HFF-Myc (cell line): ENCODE measurements around the gene SP110.

ENCODE experiments used
- DNase-seq: peaks from one replicate; pipeline ENCODE4 v3.0.0-alpha.2; 2011; ENCODE audit warnings: low read depth; ENCODE audit errors: extremely low read depth
- H3K4me3 ChIP-seq: replicated peaks from 2 replicates; pipeline ENCODE4 v1.5.1; 2011; ENCODE audit warnings: low read depth, mild to moderate bottlenecking, control low read depth, low read length
- TF ChIP-seq, protein P1 (sequence below): IDR thresholded peaks from 2 replicates; pipeline ENCODE4 v1.5.1; 2012; ENCODE audit warnings: mild to moderate bottlenecking, low read depth, low read length, control low read depth; ENCODE audit errors: missing control alignments

The SP110 gene

DNA sequence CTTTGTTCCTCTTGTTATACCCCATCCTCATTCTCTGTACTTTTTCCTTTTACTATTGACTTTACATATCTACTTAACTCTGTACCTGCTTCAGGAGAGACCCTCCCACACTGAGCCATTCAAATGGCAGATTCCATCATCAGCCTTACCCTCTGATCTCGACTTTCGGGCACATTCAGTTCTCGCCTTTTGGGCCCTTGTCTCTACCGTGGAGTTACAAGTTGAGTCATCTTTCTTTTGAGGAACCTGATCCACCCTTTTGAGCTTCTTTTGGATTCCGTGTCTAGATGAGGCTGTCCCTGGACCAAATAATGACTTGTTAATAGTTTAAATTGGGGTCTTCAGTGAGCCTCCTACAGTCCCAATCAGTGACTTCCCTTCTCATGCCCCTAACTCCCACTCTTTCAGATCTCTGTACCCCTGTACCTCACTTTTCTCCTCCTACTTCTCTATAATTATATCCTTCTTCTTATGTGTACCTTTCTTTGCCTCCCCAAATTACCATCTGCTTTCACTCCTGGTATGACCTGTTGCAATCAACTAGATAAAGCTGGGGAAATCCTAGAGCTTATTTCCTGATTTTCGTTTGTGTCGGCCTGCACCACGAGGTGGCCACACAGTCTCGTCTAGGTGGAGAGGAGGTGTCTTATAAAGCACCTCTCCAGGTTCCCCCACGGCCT is 17.2 kb downstream of the SP110 start:
- DNase-seq: no peak
- TF ChIP-seq, protein P1, sequence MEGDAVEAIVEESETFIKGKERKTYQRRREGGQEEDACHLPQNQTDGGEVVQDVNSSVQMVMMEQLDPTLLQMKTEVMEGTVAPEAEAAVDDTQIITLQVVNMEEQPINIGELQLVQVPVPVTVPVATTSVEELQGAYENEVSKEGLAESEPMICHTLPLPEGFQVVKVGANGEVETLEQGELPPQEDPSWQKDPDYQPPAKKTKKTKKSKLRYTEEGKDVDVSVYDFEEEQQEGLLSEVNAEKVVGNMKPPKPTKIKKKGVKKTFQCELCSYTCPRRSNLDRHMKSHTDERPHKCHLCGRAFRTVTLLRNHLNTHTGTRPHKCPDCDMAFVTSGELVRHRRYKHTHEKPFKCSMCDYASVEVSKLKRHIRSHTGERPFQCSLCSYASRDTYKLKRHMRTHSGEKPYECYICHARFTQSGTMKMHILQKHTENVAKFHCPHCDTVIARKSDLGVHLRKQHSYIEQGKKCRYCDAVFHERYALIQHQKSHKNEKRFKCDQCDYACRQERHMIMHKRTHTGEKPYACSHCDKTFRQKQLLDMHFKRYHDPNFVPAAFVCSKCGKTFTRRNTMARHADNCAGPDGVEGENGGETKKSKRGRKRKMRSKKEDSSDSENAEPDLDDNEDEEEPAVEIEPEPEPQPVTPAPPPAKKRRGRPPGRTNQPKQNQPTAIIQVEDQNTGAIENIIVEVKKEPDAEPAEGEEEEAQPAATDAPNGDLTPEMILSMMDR: no peak
- no peak overlapping the region for H3K4me3 ChIP-seq

DNA sequence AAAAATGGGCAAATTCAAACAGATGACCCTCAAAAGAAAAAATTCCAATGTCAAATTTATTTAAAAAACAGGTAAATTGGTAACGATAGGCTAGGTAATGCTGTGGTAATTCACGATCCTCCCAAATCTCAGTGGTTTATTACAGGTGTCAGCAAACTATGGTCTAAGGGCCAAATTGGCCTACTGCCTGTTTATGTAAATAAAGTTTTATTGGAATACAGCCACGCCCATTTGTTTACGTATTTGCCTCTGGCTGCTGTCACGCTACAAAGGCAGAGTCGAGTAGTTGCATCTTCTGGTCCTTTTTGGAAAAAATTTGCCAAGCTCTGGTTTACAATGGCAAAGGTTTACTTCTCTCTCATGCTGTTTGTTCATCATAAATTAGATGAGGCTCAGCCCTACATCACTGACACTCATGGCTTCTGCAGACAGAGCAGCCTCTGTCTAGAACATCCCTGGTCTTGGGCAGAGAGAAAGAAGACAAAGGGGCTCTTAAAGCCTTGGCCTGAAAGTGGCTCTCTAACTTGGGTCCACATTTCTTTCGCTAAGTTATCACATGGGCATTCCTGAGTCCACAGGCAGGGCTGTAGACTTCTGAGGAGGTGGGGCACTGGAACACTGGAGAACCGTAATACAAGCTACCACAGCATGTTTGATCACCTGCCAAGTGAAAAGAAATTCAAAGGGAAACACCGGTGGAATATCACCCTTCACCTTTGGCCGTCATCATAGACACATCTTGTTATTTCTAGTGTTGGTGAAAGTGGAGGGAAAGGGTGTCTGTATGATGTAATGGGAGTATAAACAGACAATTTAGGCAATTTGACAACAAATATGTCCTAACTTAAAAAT is 34.8 kb downstream of the SP110 start:
- DNase-seq: no peak
- TF ChIP-seq, protein P1: no peak
- H3K4me3 ChIP-seq: no peak overlapping the region

DNA sequence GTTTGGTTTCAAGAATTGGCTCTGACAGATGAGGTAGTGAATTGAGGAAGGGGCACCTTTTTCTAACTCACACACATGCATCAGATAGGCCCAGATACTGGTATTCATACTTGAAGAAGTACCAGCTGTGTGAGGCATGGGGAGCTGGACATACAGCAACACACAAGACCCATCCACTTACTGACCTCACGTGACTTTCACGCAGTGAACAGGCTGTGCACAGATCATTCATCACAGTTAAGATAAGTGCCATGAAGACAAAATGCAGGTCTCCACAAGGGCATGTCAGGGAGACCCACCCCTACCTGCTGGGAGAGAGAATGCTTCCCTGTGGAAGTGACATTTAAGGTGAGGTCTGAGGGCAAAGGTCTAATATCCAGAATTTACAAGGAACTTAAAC is 38.6 kb downstream of the SP110 start:
- DNase-seq: no peak
- TF ChIP-seq, protein P1: no peak
- H3K4me3 ChIP-seq: no peak overlapping the region

DNA sequence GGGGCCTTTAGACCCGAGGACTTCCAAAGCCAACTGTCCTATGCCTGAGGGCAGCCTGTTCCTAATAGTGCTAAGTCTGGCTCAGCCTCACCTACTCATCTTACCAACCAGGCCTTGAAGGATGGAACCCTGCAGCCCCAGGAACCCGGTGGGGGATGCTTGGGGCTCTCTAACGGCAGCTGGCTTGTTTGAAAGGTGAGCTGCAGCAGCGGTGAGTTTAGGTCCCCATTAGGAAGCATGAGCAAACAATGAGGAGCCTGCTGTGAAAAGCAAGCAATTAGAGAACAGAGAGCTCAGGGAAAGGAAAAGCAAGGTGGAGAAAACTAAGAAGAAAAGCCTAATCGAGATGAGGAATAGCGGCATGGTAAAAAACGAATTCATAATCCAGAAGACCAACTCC is 39.9 kb downstream of the SP110 start:
- H3K4me3 ChIP-seq: no peak overlapping the region
- DNase-seq: no peak
- TF ChIP-seq, protein P1: no peak

DNA sequence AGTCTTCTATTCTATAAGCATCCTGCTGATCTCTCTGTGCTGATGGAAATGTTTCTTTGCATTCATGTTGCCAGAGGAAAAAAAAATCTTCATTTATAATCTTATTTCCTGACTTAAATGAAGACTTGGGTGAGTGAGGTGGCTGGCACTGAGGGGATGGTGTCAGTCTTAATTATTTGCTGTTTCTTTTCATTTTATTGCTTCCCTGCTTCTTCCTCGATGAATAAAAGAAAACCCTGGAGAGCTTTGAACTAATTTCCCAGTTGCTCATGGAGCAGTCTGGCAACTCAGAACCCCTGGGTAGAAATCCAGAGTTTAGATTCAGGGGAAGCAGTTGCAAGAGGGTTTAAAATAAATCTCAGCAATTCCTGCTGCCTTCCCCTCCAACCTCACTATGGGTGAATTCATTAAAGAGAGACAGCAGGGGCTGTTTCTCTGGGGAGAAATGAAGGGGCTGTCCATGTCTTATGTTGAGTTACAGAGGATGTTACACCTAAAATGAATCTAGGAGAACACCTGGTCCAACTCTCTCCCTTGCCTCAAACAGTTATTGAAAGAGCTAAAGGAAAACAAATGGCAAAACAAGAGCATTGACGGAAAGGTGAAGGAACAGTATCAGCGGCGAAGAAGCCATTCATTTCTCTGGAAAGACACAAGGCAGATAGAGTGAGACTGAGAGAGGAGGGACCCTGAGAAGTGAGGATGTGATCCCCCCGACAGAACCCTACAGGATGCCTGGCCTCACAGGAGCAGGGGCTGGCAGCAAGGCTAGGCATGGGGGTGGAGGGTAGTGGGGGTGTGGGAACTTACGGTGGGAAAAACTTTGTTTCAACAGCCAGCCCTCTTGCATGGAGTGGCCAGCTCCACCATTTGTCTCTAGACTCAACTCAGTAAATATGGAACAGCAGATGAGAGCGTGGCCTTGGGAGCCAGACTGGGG is 41.0 kb downstream of the SP110 start:
- no peak overlapping the region for H3K4me3 ChIP-seq
- TF ChIP-seq, protein P1: no peak
- DNase-seq: no peak

DNA sequence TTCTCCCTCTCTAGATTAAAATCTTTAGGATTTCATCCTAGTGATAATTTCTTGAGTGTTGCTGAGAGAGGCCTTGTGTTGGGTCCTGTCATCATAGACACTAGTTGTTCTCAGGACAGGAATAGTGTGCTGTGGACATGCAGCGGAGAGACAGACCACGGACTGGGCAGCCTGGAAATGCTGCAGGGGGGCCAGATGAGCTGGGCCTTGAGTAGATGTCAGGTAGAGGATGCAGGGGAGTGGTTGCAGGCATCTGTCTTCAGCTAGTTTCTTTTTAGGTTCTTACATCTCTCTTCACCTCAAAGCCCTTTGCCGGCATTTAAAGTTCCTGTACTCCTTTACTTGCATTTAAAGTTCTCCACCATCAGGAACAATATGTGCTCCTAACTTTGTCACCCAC is 42.8 kb downstream of the SP110 start:
- TF ChIP-seq, protein P1: no peak

More for the DNA sequence above, 42.8 kb downstream of the SP110 start:
- H3K4me3 ChIP-seq: no peak overlapping the region
- no peak for DNase-seq
